Measurements from ENCODE around the gene HLA-DPA1.

Gene HLA-DPA1

DNA sequence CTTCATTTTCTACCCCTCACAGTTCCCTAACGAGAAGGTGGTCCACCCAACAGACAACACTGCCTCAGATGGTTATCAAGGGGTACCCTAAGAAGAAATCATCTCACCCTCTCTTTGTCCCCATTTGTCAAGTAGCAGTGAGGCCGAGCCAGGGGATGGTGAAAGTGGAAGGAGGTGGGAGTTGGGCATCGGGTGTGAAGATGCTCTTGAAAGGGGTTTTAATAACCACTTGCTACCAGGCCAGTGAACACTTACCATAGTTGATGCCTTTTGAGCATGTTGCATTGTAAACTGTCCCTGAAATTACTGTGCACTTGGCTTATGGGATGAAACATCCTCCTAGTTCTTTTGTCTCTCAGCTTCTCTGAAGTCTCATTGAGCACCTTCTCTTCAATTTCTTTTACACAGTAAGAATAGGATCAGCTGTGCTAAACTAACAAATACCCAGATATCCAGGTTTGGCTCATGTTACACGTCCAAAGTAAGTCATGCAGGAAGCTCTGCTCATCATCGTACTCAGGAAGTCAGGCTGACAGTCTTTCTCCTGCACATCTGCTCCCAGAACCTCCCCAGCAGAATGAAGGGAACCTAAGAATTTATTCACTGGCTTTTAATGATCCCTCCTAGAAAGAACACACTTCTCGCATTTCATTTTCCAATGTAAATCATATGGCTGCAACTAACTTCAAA lies 15.6 kb upstream of the HLA-DPA1 start:
- DNase-seq (ENCODE audit: low read depth) = no peak

DNA sequence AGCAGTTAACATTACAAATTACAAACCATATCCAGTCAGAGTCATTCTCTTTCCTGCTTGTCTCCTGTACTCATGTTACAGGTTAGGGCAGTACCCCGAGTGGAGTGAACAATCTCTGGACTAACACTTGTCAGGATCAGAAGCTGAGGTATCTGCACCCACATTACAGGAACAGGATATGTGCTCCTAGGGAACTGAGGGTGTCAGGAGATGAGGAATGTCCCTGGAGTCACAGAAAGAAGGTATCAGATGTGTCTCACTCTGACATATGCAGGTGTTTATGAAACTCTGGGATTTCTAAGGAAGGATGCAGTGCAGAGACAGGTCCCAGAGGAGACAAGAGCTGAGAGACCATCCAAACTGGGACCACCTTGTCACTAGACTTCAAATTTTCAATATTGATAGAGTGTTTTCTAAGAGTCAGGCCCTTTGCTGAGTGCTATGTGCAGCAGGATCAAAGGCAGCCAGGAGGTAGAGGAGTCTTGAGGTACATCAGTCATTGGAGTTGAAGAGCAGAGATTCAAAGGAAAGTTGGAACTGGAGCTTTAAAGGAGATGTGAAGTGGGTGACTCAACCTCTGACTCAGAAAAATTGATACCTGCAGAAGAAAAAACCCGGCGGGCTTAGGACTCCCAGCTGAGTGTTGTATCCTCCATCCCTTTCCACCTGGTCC lies 14.9 kb upstream of the HLA-DPA1 start:
- no peak for DNase-seq (ENCODE audit: low read depth)

DNA sequence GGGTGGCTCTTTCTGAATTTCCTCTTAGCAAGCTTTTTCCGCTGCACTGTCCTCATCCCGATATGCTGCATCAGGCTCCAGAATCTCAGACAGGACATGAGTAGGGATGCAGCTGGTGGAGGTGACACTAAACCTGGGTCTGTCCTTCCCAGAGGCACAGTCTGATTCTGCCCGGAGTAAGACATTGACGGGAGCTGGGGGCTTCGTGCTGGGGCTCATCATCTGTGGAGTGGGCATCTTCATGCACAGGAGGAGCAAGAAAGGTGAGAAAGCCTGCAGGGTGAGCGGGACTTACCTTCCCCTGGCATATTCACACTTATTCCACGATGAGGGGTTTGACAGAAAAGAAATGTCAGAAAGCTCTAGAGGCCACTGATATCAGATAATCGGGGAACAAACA lies 12.2 kb upstream of the HLA-DPA1 start:
- DNase-seq (ENCODE audit: low read depth) = no peak

DNA sequence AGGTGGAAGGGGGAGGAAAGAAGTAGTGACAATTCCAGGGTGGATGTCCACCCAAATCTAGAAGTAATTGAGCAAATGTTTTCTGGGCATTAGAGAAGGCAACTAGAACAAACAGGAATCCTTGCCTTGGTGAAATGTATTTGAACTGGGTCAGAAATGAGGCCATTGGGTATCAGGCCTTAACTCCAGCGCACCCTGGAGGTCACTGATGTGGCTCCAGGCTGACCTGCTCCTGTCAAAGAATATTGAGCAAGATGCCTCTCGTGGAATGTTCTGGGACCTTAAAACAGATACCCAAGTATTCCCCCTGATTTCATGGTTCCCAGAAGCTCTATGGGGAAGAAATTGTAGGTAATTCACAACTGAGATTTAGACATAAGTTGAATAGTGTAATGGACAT lies 9.3 kb upstream of the HLA-DPA1 start:
- DNase-seq (ENCODE audit: low read depth) = no peak

DNA sequence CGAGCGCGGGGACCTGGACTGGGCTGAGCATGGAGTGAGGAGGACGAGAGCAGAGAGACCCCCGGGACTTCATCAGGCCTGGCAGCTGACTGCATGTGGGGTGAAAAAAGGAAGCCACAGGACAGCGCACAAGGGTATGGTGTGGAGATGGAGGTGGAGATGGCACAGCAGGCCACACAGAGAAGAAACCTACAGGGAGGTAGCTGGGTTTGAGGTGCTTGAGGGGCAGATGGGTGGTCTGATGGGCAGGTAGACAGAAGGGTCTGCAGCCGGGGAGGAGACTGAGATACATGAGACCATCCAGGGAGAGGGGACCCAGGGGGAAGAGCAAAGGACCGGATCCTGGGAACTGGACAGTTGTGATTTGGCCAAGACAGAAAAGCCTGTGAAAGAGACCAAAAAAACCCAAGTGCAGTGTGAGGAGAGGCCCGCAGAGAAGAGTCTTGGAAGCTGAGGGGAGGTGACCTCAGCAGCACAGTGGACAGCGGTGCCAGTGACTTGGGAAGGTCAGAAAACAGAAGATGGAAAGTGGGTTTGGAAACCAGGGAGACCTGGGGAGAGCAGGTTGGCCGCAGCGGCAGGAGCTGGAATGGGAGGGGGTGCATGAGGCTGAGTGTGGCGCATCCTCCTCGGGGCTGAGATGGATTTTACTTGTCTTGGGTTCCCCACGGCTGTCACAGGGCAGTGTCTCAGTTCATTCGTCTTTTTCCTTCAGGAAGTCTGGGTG lies 7.8 kb upstream of the HLA-DPA1 start:
- no peak for DNase-seq (ENCODE audit: low read depth)

DNA sequence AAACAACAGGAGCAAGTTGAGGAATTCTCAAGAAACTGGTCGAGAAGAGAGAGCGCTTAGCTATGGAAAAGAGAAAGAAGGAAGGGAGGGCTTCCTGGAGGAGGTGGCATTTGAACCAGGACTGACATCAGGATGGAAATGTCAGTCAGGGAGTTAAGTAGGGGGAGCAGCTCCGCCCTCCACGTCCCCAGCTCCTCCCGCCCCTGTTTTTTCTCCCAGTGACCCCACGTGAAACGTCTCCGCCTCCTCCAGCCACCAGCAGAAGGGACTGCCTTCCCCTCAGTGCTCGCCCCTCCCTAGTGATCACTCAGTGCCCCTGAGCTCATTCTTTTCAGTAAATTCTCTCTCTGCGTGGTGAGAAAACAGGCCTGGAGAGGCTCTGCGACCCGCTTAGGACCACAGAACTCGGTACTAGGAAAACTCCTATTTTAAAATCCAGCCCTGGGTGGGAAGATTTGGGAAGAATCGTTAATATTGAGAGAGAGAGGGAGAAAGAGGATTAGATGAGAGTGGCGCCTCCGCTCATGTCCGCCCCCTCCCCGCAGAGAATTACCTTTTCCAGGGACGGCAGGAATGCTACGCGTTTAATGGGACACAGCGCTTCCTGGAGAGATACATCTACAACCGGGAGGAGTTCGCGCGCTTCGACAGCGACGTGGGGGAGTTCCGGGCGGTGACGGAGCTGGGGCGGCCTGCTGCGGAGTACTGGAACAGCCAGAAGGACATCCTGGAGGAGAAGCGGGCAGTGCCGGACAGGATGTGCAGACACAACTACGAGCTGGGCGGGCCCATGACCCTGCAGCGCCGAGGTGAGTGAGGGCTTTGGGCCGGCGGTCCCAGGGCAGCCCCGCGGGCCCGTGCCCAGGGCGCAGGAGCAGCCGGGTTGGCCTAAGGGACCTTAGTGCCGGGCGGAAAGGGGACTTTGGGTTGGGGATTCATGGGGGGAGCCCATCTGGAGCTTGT lies 7.0 kb upstream of the HLA-DPA1 start:
- DNase-seq (ENCODE audit: low read depth) = no peak

DNA sequence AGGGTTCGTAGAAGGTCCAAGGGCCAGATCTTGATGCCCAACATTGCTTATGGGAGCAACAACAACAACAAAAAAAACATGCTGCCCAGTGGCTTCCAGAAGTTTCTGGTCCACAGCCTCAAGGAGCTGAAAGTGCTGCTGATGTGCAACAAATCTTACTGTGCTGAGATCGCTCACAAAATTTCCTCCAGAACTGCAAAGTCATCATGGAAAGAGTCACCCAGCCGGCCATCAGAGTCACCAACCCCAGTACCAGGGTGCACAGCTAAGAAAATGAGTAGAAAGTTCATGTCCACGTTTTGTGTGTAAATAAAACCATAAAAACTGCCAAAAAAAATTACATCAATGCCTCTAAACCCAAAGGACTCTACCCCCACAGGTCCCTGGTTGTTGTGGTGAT lies 6.1 kb upstream of the HLA-DPA1 start:
- no peak for DNase-seq (ENCODE audit: low read depth)

DNA sequence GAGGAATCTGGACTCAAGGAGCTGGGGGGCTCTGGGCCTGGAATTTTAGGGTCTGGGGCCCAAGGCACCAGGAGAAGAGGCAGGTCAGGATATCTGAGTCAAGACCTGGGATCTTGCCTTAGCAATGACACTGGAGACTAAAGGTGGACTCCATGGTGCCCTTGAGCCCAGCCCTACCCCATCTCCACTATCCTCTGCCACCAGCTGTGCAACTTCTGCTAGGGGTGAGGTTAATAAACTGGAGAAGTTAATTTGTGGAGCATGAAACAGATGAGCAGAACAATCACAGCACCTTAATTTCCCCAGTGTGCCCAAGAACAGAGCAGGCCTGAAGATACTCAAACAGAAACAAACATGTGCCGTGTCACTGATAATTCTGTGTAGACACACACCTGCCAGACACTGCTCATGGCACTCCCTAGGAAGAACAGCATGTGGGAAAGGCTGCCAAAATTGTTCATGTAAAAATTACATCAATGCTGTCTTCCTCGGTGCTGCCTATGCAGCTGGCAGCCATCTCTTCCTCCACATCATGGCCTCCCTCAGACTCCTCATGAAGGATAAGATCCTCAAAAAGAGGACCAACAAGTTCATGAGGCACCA lies 5.6 kb upstream of the HLA-DPA1 start:
- DNase-seq (ENCODE audit: low read depth) = no peak

DNA sequence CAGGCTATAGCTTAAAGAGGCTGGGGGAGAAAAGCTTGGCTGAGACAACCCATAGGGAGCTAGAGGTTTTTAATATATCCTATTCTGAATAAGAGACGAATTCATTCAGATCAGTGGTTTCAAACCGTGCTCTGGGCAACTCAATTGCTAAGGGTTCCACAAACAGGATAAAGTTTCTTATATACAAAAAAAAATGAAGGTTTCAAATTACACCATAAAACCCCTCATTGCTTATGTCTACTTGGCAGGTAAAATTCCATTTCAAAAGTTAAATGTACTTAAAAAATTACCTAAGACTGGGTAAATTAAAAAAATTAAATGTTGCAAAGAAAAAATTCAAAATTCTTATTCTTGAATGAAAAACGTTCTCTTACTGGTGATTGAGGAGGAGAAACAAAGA lies 5.0 kb upstream of the HLA-DPA1 start:
- no peak for DNase-seq (ENCODE audit: low read depth)

DNA sequence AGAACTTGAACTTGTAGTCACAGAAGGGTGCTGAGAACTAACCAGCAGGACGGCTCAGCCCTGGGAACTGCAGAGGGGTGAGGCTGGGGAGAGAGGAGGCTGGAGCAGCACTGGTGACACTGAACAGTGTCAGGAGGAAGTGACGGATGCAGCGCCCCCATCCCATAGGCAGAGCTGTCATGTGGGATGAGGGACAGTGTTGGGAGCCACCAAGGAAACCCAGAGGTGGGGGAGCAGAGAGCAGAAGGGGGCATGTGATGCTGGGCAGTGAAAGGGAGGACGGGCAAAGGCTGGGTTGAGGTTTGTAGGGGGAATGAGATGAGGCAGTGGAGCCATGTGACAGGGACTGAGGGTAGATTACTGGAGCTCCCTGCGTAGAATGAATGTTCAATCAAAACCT lies 4.5 kb upstream of the HLA-DPA1 start:
- no peak for DNase-seq (ENCODE audit: low read depth)

DNA sequence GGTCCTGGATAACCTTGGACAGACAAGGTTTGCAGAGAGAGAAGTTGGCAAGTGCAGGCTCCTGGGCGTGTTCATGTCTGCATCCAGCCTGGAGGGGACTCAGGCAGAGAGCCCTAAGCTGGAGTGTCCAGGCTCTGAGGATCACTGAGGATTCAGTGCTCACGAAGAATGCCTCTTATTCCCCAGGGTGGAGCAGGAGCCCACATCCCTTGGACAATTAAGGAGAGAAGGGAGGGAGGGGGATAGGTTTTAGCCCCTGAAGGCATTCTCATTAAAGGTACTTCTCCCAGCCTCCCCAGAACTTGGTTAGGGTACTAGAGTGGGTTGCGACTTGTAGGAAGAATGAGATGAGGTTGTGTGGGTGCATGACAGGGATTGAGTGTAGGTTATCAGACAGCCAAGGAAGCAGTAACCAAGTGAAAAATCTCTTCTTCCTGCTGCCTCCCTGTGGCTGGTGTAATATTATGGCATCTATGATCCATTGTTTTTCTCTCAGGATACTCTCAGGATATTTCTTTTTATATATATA lies 3.0 kb upstream of the HLA-DPA1 start:
- no peak for DNase-seq (ENCODE audit: low read depth)

DNA sequence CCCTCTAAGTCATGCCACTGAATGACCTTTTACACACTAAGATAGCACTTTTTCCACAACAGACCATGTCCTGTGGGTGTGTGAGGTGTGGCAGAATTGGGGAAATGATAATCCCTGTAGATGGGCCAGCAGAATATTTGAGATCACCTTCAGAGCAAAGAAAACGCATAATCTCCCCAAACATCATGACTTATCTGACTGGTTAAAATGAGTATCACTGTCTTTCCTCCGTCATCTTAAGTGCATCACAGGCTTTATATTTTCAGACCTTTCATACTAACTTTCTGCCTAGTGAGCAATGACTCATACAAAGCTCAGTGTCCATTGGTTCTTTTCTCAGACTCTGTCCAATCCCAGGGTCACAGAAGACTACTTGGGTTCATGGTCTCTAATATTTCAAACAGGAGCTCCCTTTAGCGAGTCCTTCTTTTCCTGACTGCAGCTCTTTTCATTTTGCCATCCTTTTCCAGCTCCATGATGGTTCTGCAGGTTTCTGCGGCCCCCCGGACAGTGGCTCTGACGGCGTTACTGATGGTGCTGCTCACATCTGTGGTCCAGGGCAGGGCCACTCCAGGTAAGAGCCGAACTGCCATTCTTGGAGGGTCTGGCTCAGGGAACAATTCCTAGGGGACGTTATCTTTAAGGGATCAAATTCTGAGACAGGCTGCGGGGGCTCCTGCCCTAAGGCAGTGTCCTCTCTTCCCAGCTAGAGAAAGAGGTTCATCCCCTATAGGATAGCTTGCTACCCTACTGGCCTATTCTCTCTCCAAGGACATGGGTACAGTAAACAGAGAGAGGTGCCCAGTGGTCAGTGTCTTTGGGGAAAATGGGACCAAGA lies 2.3 kb upstream of the HLA-DPA1 start, which contains the start of gene HLA-DPB1:
TSS of gene HLA-DPB1 (plus strand) at position 423 of the 838 bp plus-strand sequence. CDS start at position 475, 52 bp downstream.
- no peak for DNase-seq (ENCODE audit: low read depth)

DNA sequence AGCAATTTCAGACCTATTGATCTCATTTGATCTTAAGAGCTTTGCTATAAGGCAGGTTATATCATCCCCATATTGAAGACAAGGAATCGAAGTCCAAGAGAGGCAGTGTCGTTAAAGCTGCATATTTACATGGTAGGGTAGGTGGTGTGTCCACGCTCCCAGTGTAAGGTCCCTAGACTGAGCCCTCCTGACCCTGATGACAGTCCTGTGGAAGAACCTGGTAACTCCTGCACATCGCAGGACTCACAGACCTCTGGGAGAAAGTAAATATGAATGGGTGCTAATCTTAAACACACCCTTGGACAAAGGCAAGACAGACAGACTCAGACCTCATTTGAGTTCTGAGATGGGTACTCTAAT lies 1.7 kb upstream of the HLA-DPA1 start:
- no peak for DNase-seq (ENCODE audit: low read depth)

DNA sequence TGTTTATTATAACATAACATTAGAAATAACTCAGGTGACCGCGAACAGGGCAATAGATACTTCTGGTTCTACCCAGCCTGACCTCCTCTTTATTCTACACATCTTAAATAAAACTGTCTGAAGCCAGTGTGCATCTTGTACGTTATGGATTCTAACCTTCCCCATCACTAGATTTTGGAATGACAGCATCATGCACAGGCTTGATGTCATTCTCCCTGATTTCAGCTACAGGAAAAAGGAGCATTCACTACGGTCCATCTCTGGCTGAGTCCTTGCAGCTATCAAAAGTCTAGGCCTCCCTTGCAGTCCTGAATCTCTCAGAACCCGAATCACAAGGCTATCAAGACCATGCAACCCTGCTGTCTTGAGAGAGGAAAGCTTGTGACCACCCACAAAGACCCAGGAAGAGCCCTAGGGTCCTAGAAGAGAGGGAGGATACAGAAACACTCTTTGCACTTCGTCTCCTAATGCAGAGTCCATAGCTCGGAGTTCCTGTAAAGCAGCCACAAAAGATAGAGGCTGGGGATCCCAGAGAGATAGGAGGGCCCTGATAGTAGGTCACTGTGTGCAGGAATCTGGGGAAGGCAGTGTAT lies 845 bp downstream of the HLA-DPA1 start:
- DNase-seq (ENCODE audit: low read depth) = no peak

DNA sequence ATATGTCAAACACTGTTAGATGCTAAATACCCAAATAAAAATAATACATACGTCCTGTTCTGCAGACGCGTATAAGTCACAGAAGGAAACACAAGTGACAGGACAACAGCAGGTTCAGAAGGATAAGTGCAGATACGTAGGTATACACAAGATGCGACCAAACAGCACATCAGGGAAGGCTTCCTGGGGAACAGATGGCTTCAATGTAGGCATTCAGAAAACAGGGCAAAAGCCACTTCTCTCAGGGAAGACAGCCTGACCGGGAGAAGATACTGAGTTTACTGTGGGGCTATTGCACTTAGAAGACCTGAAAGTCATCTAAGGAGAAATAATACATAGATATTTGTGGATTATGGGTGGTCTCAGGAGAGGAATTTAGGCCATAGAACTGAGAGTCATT lies 1.9 kb downstream of the HLA-DPA1 start:
- DNase-seq (ENCODE audit: low read depth) = no peak

DNA sequence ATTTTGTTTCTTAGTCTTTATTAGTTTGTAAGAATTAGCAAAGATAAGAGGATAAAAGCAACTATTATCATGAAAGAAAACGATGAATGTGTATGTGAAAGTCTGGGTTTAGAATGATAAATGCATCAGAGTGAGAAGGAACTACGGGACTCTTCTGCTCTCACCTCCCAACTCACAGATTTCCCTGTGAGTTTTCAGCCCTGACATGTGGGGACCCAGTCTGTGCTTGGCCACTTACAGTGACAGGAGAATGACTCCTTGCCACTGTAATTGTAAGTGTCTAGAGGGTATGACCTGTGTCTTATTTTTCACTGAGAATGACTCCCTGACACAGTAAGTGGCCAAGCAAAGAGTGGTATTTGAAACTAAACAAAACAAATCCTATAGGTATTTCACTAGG lies 2.5 kb downstream of the HLA-DPA1 start:
- DNase-seq (ENCODE audit: low read depth) = no peak

DNA sequence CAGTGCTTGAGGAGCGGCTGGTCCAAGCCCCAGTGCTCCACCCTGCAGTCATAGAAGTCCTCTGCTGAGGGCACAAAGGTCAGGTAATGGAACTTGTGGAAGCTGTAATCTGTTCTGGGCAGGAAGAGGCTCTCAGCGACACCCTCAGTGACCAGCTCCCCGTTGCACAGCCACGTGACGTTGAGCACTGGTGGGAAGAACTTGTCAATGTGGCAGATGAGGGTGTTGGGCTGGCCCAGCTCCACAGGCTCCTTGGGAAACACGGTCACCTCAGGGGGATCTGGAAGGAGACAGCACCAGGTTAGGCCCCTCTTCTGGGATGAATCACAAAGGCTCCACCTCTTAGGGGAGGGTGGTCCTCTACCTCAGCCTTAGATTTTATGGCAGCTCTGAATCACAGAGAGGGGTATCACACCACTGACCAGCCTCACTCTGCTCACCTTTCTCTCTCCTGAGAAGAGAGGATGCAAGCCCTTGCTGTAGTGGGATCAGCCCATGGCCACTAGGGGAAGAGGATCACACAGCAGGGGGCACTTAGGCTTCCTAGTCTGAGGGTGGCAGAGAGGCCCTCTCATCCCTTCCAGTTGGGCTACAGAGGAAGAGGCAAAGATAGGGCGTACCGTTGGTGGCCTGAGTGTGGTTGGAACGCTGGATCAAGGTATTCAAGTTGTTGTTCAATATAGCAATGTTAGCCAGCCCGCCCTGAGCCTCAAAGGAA lies 4.3 kb downstream of the HLA-DPA1 start:
- DNase-seq (ENCODE audit: low read depth) = no peak

DNA sequence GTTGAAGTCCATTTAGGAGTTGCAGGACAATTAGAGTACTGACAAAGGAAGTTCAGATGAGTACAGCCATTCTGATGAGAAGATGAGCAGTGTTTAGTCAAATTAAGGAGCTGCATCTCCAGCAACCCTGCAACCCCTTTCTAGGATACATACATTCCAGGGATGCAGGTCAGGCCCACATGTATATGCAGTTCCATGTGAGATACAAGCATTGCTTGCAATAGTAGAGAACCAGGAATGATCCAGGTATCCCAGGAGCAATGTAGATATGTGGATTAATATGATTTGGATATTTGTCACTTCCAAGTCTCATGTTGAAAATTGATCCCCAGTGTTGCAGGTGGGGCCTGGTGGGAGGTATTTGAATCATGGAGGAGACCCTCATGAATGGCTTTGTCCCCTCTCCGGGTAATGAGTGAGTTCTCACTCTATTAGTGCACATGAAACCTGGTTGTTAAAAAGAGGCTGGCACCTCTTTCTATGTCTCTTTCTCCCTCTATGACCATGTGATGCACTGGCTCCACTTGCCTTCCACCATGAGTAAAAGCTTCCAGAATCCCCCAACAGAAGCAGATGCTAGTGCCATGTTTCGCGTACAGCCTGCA lies 6.4 kb downstream of the HLA-DPA1 start:
- no peak for DNase-seq (ENCODE audit: low read depth)

DNA sequence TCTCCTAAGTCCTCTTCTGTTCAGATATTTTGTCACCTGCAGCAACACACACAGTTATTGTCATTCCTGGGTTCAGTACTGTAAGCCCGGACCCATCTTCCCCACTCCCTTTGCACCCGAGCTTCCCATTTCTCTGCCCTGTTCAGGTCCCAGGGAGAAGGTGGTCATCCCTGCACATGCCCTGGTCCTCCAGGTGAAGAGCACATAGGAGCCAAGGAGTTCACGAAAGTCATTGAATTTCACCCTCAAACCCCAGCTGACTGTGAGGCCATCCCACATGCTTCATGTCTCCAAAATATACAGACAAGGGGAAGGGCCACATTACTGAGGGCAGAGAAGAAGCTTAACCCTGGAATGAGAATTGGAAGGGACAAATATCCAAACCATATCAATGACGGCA lies 8.1 kb downstream of the HLA-DPA1 start:
- DNase-seq (ENCODE audit: low read depth) = no peak
